Measurements from ENCODE around the gene ADCY5.

ADCY5 gene

DNA sequence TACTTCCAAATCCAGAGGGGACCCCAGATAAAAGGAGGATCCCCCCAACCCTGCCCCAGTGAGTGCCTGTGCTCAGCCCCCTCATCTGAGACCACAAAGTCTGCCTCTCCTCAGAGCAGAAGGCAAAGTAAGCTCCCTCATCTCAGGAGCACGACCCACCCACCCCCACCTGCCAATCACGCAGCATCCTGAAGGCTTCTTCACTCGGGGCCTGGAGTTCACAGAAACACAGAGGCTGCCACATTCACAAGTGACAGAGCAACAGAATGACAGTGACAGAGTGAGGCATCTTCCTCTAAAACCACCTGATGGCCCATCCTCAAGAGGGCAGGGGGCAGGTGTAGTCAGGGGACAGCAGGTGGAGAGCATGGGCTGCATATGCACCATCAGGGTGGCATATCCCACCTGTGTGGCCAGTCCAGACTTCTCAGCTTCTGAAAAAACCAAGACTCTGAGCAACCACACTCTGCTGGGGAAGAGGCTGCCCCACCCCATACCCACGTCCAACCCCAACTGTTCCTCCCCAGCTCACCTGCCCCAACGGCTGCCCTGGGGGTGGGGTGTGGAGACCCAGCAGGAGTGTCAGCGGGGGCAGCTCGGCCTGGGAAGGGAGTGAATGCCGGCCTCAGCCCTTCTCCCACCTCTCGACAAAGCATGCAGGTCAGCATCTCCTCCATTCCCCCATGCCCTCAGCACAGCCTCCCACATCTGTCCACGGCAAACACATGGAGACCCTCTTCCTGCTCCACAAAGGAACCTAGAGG is 19.3 kb downstream of the ADCY5 start:
- no peak for DNase-seq (ENCODE audit: low spot score)

DNA sequence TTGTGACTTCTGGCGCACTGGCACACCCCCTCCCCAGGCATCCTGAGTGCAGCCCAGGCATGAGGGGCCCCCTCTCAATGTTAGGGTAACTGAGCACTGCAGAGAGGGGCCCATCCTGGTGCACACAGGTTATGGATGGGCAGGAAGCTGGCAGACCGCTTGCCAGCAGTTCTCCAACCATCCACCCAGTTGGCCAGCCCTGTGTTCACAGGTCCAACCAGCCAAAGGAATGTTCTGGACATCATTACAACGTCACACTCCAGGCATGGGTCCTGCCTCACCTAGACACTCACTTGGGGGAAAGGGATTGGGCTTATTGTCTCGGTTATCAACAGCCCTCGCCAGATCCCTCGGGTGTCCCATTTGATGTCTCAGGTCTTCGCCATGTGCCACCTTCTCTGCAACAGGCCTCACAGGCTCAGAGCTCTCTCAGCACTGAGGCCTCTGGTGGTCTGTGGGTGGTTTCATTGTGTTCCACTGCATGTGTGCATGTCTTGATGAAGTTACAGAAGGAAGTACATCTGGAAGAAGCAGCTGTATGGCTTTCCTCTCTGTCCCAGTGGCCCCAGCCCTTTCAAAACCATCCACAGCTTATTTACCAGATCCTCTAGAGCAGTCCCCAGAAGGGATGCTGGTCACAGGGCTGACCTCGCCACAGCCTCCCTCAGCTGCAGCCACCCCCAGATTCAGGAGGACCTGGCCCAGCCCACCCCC is 23.7 kb downstream of the ADCY5 start:
- no peak for DNase-seq (ENCODE audit: low spot score)

DNA sequence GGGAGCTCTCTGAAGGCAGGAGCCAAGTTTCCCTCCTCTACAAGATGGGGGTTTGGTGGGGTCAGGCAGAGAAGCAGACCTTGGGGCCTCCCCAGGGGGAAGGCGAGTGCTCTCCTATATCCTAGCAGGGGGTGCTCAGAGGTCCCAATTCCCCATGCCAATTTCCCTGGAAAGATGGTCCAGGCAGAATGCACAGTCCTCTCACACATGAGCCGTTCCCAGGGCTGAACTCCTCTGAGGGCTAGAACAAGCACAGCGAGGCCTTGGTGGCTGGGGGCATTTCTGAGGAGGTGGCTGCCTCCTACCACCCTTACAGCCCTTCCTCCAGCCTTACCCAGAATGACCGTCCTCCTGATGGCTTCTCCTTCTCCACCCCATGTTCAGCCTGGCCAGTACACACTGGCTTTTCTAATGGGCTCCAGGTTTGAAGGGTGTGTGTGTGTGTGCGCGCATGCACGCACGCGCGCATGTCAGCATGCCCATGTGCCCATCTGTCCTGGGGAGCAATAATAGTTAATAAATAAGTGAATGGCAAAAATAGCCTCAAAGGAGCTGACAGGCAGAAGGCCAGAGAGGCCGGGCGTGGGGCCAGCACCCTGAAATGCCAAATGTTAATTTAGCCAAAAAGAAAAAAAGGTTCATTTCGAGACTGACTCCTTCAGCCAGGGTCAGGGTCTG is 24.4 kb downstream of the ADCY5 start:
- no peak for DNase-seq (ENCODE audit: low spot score)

DNA sequence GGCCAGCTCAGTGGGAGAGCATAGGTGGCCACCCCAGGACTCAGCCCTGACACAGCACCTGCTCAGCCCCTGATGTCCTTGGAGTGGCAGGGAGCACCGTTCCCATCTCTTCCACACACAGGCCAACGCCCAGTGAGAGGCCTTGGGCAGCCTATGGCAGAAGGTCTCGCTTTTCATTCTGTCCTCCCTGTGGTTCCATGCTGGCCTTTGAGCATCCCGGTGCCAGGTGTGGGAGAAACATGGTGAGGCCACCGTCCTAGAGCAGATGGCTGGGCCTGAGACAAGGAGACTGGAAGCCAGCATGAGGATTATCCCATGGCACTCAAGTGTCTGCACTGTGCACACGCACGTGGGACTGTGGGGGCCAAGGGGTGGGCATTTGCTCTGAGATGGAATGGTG is 25.1 kb downstream of the ADCY5 start:
- no peak for DNase-seq (ENCODE audit: low spot score)

DNA sequence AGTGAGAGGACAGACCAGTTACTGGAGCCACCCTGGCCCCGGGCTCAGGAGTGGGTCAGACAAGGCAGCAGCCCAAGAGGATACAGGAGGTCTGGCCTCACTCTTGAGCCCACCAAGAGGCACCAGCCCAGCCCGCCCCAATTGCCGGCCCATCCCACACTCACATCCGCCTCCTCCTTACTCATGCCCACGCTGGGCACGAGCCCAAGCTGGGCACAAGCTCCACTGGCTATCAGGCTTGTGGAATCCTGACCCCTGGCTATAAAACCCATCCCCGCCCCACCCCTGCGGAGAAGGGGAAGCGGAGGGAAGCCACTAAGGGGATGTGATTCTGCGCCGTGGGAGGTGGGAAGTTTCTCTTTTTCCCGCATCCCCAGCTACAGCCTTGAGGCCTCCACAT is 25.9 kb downstream of the ADCY5 start:
- DNase-seq (ENCODE audit: low spot score) = no peak

DNA sequence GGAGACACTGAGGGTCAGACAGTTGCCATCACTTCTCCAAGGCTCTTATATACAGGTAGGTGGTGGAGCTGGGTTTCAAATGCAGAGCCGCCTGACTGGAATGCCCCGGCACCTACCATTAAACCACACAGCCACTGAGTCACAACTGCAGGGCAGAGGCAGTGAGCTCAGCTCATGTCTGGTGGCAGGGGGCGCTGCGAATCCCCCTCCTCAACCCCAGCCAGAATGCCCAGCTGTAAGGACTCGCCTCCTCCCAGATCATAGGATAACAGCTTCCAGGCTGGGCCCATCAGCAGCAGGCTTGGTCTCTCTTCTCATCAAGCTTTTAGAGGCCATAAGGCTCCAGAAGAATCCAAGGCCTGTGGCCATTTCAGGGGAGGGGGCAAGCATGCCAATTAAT is 26.4 kb downstream of the ADCY5 start:
- DNase-seq (ENCODE audit: low spot score) = no peak

DNA sequence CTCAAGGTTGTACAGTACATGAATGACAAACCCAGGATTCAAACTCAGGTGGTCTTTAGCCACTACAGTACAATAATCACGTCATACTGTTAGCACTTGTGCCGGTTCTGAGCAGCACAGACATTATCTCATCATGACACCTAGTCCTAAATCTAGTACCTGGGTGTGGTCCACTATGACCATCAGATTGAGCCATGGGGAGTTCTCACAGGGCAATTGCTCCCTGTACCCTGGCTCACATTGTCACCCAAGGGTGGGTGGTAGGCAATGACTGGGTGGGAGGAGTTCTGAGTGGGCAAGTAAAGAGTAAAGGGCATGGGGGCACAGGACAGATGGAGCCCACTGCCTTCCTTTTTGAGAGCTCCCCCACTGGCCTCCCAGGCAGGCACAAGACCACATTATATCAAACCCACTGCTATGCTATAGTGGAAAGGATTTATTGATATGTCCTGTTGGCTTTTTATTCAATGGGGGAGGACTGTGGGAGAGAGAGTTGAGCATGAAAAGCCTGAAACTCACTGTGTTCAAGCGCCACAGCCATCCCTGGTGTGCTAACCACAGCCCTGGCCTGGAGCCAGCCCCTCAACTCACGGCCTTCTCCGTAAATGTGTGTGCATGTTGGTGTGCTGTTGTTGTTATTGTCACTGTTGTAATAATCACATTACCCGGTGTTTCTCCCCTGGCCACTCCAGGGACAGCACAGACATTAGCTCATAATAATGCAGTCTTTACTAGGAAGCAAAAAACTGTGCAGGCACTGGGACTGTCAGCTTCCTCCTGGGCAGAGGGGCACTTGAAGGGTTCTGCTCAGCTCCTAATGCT is 27.3 kb downstream of the ADCY5 start:
- DNase-seq (ENCODE audit: low spot score) = no peak

DNA sequence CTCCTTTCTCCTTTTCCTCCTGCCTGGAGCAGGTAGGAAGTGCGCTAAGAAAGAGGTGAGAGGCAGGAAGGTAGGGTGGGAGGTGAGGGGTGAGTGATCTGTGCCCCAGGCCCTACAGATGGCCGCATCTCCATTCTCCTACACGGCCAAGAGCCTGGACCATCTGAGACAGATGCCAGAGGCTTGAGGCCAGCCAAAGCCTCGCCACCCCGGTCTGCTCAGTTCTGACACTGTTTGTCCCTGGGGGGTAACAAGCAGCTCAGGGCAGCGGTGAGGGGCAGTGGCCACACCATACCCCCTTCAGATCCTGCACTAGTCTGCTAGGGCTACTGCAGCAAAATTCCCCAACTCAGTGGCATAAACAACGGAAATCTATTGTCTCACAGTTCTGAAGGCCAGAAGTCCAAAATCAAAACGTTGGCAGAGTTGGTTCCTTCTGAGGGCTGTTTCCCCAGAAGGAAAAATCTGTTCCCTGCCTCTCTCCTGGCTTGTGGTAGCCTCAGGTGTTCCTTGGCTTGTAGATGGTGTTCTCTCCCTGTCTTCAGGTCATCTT is 28.4 kb downstream of the ADCY5 start:
- no peak for DNase-seq (ENCODE audit: low spot score)

DNA sequence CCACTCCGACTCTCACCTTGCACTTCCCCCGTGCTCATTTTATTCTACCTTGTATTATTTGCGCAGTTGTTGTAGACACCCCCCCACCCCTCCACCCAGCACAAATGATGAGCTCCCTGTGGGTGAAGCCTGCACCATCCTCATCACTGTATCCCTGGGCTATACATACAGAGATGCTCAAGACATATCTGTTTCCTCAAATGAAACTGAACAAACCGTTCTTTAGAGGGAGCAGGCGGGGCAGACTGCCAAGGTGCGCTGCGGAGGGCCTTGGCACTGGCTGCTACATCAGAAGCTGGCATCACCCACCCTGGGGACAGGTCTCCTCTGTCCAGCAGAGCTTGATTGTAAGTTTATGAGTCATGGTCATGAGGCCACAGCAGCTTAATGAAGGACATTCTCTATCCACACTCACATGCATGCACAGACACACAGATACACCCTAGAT is 29.0 kb downstream of the ADCY5 start:
- no peak for DNase-seq (ENCODE audit: low spot score)

DNA sequence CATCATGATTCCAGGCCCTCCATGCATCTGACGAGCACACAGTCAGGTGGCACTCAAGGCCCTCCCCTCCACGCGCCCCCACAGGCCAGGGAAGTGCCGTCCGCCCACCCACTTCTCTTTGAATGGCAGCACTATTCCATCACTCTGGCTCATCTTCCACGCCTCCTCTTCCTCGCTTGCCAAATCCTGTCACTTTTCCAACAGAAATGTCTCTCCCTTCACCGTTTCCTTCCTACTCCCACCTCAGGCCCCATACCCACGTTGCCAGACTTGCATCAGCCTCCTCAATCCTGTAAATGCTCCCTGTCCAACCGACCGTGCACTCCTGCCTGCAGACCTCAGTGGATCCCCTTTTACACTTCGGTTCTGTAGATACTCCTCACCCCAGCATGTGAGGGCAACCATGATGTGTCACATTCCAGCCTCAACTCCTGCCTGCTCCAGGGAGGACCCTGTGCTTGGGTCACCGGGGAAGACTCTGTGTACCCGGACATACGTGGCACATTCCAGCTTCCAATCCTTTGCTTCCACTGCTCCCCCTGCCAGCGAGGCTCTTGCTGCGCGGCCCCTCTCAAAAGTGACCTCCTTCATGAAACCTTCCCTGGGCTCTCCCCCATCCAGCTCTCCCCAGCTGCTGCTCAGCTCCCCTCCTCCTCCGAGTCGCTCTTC is 29.6 kb downstream of the ADCY5 start:
- no peak for DNase-seq (ENCODE audit: low spot score)

DNA sequence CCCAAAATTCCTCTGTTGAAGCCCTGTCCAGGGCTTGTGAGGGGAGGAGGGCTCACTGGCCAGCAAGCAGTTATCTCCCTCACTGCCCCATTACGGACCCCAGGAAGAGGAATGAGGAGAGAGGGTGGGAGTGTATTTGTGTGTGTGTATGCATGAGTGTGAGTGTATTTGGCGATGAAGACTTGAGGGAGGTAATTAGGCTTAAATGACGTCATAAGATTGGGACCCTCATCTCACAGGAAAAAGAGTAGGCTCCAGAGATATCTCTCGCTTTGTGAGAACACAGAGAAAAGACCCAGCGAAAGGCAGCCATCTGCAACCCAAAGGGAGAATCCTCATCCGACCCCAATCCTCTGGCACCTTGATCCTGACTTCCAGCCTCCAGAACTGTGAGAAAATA is 32.2 kb downstream of the ADCY5 start:
- no peak for DNase-seq (ENCODE audit: low spot score)

DNA sequence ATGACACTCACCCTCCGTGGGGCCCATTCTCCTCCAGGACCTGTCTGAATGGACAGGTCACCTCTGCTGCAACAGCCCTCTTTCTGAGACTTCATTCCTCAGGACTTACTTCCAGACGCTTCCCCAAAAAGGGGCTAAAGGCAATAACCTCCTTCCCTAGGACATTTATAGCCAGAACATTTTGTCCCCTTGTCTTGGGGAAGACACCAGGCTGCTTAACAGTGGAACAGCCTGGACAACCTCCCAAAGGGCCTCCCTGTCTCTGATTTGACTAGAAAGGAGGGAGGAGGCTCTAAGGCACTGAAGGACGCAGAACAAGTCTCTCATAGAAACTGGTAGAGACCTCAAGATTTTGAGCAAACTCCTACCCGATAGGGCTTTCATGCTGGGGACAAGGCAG is 32.7 kb downstream of the ADCY5 start:
- no peak for DNase-seq (ENCODE audit: low spot score)

DNA sequence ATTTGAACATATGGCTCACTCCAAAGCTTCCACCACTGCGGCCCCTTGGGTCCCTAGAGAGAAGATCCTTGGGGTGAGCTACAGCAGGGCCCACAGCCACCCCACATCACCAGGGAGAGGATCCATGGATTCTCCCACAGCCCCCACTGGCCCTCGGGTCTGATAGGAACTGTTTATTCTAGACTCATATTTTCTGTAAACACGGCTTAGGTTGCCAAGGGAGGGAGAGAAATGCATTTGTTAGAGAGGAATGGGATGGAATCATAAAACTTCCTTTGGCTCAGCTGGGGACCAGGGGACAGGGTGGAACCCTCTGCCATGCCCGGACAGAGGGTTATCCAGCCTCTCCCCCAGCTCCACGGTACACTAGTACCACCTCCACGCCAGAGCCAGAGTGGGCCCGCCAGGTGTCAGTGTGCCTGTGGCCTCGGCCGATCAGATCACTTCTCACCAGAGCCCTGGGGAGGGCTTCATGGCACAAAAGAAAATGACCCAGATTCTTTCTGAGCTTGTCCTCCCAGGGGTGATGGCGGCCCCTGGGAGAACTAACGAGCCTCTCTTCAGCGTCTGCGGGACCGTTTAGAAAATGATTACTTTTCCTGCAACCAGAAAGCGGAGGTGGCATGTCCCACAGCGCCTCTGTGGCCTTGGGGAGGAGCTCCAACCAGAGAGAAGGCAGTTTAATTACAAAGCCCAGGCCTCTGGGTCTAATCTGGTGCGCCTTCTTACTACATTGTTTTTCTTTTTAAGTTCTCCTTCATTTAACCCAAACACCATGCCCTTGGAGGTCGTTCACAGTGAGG is 33.7 kb downstream of the ADCY5 start:
- no peak for DNase-seq (ENCODE audit: low spot score)

DNA sequence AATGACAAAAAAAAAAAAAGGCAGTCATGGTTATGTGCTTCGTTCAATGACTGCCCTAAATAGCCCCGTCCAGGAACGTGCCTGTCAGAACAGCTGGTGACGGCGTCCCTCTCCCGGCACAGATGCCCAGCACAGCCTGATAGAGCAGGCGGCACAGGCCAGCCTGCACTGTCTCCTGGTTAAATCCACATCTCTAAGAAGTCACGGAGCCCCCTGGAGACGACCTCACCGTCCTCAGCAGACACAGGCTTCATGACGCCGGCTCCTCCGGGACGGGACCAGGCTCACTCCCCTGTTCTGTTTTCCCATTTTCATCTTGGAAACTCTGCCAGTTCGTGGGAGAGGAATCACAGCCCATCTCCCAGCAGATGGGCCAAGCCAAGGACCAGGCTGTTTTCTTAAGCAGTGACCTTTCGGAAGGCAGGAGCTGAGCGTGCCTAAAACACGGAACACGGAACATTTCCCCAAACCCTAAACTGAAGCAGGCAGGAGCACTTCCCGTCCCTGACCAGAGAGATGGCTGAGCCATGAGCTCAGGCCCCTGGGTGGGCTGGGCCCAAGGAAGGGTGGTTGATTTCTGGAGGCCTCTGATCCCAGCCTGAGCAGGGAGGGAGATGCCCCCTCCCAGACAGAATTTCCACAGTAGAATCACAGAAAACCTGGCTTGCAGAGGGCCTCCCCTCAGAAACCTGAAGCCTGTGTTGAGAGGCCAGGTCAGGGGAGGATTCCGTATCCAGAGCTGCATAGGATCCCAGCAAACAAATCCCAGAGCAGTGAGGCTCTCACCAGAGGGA is 35.9 kb downstream of the ADCY5 start:
- no peak for DNase-seq (ENCODE audit: low spot score)

DNA sequence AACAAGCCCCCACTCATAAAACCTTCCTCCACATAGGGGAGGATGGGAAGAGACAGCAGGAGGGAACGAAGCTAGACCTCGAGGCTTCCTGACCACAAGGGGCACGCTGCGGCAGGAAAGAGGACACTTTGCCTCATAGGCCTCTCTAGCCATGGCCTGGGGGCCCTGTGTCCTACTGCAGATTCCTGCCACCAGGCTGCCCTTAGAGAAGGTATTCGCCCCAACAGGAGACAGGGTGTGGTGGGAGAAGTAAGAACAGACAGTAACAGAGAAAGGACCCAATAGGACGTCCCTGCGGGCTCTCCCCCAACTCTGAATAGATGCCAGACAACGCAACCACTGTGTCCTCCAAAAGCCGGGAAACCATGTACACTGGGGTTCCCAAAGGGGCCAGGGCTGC is 36.8 kb downstream of the ADCY5 start:
- DNase-seq (ENCODE audit: low spot score) = no peak

DNA sequence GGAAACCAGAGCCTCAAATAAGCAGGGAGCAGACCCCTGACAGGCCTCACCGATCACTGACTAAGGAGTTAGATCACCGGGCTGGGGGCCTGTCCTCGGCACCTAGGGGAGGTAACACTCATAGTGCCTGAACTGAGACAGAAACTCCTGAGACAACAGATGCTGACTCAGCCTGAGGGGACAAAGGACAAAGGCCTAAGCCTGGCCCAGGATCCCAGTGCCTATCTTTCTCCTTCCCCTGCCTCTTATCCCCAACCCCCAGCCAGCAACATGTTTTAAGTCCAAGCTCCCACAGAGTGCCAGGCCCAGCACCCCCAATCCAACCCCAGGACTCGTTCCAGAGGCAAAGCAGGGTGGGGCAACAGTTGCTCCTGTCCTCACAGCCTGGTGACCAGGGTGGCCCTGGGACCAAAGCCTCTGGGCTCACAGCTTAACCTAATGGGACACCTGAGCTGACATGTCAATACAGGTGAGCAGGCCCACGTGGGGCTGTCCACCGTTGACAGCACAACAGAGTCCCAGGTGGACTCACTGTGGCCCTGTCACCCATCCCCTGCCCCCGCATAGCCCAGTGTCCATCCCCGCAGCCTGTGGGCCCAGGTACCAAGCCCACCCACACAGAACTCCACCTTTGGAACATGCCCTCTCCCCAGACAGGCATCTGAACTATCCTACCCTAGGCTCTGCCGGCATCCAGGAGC is 37.4 kb downstream of the ADCY5 start:
- no peak for DNase-seq (ENCODE audit: low spot score)

DNA sequence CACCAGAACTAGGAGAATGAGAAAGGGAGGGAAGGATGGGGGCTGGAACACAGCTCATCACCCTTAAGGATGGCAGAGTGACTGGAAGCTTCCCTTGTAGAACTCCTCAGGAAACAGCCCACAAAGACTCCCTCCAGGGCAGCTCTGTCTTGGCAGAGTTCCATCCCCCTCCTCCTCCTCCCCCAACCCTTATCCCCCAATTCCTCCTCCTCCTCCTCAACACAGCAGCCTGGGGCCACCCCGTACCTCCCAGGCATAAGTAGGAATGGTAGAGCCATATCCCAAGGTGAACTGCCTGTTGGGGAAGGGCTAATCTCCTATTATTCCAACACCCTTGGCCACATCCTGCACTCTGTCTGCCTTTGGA is 38.8 kb downstream of the ADCY5 start:
- DNase-seq (ENCODE audit: low spot score) = no peak

DNA sequence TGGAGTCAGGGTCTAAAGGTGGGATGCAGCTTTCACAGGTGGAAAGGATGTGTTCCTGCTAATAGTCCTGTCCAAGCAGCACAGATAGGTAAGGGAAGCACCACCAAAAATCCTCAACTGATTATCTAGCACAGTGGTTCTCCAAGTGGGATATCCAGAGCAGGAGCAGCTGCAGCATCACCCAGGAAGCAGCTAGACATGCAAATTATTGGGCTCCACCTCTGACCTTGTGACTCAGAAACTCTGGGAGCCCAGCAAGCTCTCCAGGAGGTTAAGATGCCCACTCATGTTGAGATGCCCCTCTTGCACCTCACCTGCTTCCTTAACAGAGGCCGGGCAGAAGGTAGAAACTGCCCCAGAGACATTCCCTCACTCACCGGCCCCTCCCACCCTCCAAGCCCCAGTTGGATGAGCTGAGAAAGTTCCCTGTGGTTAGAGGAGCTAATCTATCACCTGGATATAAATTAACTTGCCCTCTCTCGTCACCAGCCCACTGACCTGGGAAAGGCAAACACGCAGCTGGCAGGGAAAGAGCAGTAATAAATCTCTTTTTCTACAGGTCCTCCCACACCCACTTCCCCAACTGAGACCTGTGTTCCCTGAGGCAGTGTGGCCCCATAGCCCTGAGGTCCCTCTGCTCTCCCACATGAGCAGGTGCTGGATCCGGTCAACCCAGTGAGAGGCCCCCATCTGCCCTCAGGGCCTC is 39.3 kb downstream of the ADCY5 start:
- DNase-seq (ENCODE audit: low spot score) = no peak

DNA sequence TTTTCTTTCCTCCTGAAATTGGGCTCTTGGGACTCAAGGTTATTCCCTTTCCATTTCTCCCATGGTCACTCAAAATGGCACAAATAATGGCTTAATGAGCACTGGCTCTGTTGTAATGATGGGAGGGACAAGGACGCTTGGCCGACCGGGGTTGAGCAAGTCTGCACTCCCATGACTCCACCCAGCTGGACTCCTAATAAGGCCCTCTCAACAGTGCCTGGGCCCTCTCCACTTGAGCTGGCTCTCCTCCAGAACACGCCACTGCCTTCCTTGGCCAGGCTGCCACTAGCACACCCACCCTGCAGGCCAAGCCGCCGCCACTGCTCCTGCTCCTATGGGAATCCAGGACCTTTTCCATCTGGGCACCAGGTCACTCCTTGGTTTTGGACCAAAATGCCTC is 42.3 kb downstream of the ADCY5 start:
- no peak for DNase-seq (ENCODE audit: low spot score)
